HG02943 (cell line): ENCODE data around the gene ABCB6.
A peak's percentile ranks its signal among the peaks of the same experiment; 100 is the strongest.

ENCODE experiments used
- ATAC-seq: cut with Tn5 transposase; IDR thresholded peaks from one replicate; pipeline ENCODE4 v1.9.1; 2021; ENCODE audit warnings: mild to moderate bottlenecking, low read depth, moderate library complexity; ENCODE audit not compliant: unreplicated experiment

ABCB6 gene

DNA sequence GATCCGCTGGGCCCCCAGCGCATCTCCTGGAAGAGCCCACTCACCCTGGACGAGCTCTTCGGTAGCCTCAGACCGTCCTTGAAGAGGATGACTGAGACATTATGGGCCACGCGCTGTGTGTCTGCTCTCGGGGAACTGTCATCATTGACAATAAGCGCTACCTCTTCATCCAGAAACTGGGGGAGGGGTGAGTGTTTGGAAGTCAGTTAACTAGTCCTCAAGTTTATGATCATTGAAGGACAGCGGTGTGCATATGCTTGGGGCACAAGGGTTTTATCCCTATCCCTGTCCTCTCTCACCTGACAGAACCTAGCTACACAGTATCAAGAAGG, 27.1 kb upstream of the ABCB6 start:
- no peak for ATAC-seq

DNA sequence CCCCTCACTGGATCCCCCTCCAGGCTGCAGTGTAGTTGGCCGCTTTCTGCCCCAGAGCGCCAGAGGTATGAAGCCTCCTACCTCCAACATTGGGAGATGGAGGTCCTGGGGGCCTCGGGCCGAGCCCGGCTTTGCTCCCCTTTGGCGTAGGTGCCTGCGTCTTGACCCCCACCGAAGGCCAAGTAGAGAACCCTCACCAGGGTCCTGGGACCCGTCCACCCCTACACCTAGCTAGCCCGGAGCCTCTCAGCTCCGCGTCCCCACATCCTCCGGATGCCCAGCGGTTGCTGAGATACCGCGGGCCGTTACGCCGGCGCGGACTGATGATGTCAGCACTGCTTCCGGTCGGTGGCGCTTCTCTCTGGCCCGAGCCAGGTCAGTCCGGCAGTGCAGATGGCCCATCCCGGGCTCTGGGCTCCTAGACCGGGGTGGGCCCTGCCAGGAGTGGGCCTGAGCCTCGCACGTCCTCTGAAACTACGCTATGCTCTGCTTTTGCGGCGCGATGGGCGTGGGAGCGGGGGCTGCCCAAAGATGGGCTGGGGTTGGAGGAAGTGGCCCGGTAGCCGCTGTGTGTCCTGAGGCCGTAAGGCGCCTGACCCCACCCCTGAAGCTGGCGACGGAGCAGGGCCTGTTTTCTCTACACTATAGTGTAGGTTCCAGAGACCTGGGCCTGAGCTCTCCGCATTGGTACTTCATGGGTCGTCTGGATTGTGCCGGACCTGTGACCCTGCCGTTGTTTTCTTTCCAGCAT, 26.6 kb upstream of the ABCB6 start, which contains the start of the genes GLB1L and STK16:
Gene GLB1L (minus strand): TSS at position 297 of the 751 bp plus-strand sequence. CDS start 1,871 bp downstream, outside the sequence.
Gene STK16 (plus strand): TSS at position 332 of the 751 bp plus-strand sequence. CDS start 521 bp downstream, outside the sequence.
- peak; percentile 47 for ATAC-seq

DNA sequence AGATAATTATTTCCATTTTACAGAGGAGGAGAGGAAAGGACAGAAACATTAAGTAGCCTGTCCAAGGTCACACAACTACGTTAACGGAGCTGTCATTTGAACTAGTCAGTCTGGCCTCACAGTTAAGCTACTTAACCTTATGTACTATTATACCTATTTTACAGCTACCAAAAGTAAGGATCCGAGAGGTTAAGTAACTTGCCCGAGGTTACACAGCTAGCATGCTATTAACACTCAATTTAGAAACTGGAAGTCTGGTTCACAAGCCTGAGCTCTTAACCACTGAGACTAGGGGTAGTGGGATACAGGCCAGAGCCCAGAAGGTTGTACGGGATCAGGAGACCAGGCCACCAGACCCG, 26.0 kb upstream of the ABCB6 start:
- ATAC-seq, result no peak

DNA sequence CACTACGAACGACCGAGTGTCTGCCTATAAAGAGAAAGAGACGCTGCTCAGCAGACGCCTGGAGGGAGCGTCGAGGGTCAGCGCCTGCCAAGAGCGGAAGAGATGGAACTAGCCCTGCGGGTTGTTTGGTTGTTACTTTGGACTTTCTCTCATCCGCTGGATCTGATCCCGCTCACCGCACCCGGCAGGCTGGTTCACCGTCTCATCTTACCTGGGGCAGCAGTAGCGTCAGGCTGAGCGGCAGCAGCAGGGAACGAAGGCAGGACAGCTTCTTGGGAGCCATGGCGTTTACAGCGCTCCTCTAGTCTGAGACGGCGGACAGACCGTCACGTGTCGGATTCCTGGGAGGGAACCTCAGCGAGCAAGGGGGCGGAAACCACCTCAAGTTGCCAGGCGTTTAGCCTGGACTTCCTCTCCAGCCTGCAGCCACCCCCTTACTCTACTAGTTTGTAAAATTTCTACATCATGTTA, 24.6 kb upstream of the ABCB6 start:
- ATAC-seq, result no peak

DNA sequence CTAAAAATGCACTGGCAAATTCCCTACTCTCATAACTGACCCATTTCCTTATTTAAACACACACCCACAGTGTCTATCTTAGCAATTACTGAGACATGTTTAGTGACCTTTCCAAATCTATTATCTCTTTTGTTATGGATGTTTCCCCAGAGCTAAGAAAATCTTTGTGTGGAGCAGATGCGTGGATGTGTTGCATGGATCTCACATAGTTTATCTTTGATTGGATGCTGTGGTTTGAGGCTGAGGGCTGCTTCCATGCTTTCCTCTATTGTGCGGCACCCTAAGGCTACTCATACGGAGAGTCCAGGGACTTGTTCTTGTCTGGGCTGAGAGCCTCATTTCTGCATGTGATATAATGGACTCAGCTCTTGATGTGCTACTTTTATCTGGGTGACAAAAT, 15.6 kb upstream of the ABCB6 start:
- no peak for ATAC-seq

DNA sequence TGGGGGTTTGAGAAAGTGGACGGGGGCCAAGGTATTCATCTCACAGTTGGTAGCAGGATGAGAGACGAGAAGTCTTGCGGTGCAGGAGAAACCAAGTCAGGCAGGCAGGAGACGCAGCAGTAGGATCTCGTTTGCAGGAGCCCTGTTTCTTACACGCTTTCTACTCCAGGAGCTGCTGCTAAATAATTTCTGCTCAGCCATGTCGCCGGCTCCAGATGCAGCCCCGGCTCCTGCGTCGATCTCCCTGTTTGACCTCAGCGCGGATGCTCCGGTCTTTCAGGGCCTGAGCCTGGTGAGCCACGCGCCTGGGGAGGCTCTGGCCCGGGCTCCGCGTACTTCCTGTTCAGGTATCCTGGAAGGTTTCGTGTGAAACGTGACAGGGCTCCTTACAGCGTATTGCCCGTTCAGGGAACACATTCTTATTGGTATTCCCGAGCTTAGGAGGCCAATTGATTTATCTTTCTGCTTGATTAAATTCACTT, 11.3 kb upstream of the ABCB6 start:
- ATAC-seq, result no peak

DNA sequence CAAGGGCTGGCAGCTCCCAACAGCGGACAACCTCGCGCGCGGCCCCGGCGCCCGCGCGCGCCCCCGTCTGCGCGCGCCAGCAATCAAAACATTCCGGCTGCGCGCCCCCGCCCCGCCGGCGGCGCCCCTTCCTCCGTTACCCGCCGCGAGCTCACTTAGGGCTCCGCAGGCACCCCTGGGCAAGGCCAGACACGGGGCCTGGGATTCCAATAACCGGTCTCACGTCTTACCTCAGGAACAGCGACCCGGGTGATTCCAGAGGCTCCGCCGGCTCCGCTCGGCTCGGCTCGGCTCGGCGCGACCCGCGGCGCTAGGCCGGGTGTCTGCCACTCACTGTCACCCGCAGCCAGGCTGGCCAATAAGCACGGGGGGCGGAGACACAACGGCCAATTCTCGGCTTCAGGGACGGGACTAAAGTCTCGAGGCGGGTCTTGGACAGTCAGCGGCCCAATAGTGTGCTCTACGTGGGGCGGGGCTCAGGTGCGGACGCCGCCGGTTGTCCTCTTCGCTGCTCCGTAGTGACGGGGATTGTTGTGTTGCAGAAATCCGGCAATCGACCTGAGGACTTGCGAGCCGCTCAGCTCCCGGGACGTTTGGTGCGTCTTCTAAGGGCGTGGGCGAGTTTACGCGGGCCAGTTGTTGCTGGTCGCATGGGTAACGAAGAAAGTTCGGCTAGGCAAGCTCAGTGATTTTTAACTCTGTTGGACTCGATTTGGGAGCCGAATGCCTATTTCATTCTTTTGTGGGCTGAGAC, 10.7 kb upstream of the ABCB6 start, which contains the start of the genes ANKZF1 and ATG9A:
Gene ANKZF1 (plus strand): TSS at position 502 of the 754 bp plus-strand sequence. CDS start 452 bp downstream, outside the sequence.
Gene ATG9A (minus strand): TSS at position 332 of the 754 bp plus-strand sequence. CDS start 1,612 bp downstream, outside the sequence.
- peak; percentile 97 for ATAC-seq

DNA sequence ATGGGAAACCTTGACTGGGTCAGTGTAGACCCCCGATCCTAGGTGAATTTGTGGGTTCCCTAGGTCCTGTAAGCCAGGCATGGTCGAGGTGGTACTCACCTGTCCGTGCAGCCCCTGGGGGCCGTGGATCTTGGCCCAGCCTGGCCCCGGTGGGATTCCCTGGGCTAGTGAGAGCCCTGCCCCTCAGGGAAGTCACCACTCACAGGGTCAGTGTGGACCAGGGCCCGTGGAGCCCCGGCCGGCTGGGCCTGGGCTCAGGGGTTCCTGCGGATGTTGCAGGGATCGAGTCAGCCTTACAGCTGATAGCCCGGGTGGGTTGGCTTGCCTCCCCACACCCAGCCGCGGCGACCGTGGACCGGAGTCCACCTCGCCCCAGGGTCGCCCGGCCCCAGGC, 10.2 kb upstream of the ABCB6 start:
- ATAC-seq, result peak; percentile 15

DNA sequence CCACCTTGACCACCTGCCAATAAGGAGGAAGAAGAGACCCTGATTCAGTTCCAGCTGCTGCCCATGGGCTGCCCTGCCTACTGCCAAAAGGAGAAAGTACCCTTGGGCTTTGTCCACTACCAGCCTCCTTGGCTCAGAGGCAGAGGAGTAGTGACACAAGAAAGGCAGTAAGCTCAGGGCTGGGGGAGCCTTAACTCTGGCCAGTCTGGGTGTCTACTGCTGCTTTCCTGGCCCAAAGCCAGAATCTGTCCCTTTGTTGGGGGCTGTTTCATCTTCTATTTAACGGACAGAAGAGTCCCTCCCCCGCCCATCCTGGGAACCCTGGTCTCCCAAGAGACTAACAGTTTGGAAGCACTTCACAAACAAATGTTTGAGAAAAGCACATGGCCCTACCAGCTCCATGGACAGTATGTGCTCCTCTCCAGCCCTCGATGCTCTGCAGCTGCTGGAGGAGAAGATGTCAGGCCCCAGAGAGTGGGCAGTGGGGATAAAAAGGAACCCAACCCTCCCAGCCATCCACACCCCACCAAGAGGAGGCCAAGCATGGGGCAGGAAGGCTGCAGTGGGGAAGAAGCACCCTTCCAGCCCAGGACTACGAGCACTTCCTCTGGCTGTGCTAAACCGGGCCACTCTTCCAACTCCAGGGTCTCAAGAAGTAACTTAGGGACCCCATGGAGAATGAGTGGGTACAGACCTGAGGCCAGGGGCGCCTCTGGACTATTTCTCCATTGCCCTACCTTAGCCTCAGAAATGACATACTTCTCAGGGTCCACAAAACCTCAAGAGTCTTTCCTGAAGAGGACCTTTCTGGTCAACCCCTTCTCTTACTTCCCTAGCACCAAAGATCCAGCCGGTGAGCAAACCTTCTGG, 9.5 kb upstream of the ABCB6 start:
- ATAC-seq, result no peak

DNA sequence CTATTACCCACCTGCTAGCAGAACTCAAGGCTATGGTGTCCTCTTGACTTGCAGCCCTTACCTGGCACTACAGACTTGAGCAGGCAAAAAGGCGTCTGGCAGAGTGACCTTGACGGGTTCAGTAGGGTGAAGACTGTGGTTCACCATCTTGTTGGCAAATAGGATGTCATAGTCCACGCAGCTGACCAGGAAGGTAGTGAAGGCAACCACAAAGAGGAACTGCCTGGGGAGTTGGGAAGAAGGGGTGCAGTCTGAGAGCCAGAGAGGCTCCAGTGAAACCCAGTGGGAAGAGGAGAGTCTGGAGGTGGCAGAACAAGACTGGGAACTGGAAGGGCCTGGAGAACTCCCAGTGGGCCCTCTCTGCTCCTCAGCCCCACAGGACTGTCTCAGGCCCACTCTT, 6.6 kb upstream of the ABCB6 start:
- no peak for ATAC-seq

DNA sequence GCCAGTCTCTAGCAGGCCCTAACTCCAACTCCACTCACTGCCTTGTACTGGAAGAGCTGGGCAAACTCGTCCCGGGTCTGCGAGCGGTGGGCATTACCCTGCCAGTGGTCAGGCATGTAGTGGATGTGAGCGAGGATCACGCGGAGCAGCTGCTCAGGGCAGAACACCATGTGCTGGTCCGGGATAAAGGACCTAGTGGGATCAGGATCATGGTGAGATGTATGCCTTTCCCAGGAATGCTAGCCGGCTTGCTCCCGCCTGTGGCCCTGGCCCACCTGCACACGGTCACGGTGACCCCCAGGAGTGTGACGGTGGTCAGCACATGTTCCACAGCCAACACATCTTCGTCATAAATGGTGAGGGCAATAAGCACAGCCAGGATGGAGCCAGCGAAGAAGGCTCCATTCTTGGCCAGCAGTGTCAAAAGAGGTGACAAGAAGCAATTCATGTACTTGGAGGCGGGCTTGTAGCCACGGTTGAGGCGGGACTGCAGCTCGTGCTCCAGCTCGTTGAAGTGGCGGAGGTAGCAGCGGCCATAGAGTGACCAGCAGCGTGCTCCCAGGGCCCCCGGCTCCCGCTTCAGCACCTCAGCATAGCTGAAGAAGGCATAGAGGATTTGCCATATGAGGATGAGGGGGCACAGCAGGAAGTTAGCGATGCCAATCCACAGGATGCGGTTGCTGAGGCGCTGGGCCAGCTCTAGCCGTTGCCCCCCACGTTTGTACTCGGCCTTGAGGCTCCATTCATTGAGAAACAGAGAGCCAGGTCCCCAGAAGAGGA, 5.3 kb upstream of the ABCB6 start:
- no peak for ATAC-seq

DNA sequence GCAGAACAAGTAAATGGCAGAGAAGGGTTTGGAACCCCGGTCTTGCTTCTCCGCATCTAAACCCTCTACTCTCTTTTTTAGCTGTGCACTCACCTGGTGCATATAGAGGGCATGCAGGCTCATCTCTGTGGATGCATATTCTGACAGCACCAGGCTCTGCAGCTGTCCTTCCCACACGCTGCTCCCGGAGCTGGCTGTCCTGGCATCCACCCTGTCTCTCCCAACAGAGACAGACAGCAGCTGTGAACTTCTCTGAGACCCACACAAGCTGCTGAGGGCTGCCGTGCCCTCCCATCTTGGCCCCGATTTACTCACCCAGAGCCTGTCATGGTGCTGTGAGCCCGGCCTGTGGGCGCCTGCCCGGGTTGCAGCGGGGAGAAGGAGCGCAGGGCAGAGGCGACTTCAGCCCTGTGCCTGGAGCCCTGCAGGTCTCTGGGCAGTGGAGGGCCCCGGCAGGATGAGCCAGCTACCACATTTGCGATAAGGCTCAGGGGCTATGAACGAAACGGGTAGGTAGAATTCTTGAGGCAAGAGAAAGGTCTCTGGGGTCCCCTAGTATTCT, 3.3 kb upstream of the ABCB6 start:
- no peak for ATAC-seq

DNA sequence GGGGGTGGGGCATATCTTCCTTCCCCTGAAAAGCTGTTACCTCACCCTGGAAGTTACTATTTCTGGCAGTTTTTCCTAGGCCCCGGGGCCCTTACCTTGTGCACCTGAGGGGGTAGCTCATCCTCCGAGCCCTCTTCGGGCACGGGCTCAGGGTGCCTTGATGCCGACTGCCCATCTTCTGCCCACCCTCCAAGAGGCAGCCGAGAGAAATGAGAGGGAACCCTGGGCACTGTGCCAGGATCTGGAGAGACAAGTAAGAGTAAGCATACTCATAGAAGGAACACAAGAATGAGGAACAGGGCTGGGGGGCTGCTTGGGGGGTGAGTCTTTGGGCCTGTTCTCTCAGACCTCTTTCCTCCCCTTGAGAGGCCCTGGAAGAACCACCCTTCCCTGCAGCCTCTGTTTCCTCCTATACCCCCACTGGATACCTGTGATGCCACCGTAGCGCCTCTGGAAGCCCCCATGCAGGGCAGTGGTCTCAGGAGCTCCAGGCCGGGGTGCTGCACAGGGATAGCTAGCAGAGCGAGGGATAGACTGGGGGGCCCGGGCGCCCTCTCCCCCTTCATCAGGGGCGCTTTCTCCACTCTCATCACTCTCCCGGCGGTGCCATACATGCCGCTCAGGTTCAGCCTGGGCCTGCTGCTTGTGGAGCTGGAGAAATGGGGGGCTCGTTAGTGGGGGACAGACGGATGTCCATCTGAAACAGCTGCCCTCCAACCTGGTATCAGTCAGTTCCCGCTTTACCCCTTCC, 2.1 kb upstream of the ABCB6 start:
- ATAC-seq, result no peak

DNA sequence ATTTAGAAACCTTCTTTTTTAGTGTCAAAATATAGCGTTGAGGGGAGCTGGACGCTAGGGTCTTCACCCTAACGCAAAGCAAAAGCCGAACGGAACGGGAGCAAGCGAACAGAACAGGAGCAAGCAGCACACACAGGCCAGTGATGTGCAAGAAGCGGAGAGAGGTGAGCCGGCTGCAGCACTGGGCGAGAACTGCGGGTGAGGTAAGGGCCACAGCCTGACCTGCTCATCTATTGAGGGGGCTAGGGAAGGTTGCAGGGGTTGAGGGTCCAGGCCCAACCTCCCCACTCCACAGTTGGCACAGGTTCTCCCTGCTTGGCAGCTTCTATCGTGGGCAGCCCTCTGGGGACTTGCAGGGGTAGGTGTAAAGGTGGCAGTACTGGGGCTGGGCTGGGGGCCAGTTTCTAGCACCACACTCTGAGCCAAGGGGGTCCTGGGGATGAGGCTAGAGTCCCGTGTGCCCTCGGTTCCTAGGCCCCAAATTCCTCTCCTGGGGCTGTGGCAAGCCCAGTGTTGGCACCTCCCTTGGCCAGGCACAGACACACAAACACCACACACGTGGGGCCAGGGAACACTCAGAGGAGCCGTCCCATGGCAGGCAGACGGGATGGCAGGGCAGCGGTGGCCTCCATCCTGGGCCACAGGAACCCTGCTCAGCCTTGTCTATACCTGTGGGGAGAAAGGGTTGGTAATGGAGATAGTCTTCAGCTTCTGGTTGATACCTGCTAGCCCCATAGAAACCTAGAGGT, 1.2 kb upstream of the ABCB6 start:
- no peak for ATAC-seq

DNA sequence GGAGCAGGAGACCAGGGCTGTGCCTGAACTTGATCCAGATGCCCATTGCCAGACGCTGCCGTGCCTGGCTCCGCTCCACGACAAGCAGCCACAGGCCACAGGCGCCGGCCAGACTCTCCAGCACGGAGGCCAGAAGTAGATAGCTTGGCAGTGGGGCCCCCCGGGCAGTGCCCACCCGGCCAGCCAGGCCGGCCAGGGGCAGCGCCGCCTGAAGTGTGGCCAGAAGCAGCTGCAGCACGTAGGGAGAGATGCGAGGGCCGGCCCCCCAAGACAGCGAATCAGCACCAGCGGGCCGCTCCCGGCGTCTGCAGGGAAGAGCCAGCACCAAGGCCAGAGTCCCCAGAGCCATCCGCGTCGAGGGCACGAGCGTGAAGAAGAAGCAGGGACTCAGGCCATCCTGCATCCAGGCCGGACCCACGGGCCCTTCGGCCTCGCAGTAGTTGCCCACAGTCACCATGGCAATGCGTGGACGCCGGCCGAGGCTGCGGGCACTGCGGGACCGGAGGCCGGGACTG, 484 bp downstream of the ABCB6 start:
- peak; percentile 29 for ATAC-seq

DNA sequence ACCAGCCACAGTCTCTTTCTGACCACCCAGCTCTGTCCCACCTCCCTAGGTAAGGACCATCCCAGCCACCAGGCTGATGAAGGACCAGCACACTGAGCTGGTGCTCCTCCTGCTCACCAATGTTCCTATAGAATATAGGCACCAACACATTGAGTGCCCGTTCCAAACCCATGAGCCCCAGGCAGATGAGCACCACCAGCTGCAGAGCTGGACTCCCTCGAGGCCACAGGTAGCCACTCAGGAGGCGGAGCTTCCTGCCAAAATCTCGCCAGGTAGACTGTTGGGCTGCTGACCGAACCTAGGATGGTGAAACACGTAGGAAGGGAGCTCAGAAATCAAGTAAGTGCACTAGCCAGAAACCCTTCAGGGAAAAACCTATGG, 2.2 kb downstream of the ABCB6 start:
- ATAC-seq, result no peak

DNA sequence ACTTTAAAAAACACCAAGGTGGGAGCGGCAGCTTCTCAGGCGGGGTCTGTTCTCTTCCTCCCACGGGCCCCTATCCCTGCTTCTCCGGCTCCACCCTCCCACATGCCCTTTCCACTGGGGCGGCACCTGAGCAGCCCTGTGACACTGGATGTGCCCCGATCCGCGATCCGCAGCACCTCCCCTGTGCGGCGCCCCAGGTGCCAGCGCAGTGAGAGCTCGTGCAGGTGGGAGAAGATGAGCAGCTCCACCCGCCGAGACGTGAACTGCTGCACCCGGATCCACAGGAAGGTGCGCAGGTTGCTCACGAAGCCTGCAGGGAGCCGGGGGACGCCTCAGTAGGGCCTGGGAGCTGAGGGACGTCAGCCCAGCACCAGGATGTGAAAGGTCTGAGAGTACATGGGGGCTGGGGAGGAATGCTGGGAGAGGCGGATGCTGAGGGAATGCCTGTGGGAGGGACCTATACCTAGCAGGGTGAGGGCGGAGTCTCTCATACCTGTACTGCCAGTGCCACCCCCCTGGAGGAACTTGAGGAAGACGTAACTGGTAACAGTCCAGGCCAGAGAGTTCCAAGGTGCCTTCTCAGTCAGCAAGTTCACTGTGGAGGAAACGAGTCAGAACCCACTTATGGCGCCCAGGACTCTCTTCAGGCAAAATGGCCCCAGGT, 2.8 kb downstream of the ABCB6 start:
- no peak for ATAC-seq
